GM18519 (cell line): ENCODE measurements around the gene CAMP.
A peak's percentile ranks its signal among the peaks of the same experiment; 100 is the strongest.
"Not testable (repeated sequence)": the region's sequence is repeated elsewhere in the genome, so short reads cannot be mapped to it uniquely, and the experiment has no call there.

ENCODE experiments used
- ATAC-seq: cut with Tn5 transposase; IDR thresholded peaks from one replicate; pipeline ENCODE4 v1.9.1; 2021; ENCODE audit warnings: mild to moderate bottlenecking, moderate library complexity; ENCODE audit not compliant: unreplicated experiment, low FRiP score

Gene CAMP

DNA sequence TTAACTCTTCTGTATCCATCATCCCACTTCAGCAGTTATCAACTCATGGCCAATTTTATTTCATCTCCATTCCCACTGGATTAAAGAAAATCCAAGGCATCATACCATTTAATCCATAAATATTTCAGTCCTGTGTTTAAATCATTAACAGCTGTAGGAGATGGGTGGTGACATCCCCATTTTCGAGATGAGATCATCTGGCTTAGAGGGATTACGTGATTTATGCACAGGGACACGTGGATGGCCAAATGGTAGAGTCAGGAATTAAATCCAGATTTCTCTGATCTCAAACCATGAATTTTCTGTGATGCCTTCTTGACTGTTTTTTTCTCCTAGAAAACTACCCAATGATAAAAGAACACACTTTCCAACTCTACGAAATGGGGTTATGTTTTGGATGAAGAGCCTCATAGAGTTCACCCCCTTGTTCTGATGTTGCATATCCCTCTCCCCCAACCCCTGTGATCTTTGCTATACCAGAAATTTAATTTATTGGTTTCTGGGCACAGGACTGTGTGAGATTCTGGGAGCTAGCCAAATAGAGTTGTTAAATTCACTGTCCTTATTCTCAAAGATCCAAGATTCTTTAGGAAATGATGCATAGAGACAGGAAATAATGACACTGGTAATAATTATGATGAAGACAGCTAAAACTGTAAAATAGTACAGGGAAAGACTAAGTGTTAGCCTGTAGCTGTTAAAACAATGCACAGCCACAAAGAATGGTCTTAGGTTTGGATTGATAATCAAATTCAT lies 25.0 kb downstream of the CAMP start:
- no peak for ATAC-seq

DNA sequence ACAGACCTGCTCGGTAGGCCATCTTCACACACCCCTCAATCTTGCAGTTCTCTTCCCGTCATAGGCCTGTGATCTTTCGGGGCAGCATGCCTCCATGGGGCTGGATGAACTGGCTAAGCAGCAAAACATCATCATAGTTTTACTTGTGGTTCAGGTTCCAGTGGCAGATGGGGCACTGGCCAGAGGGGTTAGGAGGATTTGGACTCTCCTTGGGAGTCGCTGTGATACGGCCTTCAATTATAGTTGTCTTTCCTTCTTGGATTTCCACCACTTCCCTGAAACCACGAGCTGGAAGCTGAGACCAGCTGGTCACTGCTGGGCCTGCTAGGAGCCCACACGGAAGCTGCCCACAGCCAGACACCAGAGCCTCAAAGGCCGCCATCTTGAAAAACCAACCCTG lies 33.3 kb downstream of the CAMP start:
- no peak for ATAC-seq

DNA sequence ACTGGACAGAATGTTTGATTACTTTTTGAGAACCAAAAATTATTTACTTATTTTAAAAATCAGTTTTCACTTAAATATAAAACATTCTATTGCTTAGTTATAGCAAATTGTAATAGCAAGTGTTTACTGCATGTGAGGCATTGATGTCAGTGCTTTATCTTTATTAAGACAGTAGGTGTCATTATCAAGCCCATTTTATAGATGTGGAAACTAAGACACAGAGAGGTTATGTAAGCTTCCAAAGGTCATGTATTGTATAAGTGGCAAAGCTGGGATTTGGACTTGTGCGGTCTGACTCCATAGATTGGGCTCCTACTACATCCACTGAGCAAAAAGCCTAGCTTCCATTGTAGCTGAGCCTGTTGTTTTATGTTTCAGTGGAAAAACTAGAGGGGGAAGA lies 35.2 kb downstream of the CAMP start:
- no peak for ATAC-seq

DNA sequence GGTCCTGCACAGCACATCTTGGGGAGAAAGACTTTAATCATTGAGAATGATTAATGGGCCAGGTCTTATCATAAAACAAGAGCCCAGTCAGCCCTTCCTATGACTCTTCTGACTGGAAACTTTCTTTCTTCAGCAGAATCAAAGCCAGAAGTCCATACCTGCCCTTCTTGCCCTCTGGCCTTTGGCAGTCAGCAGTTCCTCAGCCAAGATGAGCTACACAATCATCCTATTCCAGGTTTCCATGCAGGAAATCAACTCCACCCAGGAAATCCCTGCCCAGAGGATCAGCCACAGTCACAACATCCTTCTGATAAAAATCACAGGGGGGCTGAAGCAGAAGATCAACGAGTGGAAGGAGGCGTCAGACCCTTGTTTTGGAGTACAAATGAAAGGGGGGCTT lies 44.5 kb downstream of the CAMP start:
- no peak for ATAC-seq

DNA sequence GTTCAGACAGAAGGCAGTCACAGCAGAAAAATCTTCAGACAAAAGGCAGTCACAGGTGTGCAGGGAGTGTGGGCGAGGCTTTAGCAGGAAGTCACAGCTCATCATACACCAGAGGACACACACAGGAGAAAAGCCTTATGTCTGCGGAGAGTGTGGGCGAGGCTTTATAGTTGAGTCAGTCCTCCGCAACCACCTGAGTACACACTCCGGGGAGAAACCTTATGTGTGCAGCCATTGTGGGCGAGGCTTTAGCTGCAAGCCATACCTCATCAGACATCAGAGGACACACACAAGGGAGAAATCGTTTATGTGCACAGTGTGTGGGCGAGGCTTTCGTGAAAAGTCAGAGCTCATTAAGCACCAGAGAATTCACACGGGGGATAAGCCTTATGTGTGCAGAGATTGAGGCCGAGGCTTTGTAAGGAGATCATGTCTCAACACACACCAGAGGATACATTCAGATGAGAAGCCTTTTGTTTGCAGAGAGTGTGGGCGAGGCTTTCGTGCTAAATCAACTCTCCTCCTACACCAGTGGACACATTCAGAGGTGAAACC lies 45.2 kb downstream of the CAMP start:
- ATAC-seq, result peak; percentile 68

DNA sequence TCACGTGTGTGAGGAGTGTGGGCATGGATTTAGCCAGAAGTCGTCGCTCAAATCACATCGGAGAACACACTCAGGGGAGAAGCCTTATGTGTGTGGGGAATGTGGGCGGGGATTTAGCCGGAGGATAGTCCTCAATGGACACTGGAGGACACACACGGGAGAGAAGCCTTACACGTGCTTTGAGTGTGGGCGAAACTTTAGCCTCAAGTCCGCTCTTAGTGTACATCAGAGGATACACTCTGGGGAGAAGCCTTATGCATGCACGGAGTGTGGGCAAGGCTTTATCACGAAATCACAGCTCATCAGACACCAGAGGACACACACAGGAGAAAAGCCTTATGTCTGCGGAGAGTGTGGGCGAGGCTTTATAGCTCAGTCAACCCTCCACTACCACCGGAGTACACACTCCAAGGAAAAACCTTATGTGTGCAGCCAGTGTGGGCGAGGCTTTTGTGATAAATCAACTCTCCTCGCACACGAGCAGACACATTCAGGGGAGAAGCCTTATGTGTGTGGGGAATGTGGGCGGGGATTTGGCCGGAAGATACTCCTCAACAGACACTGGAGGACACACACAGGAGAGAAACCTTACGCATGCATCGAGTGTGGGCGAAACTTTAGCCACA lies 45.8 kb downstream of the CAMP start:
- ATAC-seq, result no peak

DNA sequence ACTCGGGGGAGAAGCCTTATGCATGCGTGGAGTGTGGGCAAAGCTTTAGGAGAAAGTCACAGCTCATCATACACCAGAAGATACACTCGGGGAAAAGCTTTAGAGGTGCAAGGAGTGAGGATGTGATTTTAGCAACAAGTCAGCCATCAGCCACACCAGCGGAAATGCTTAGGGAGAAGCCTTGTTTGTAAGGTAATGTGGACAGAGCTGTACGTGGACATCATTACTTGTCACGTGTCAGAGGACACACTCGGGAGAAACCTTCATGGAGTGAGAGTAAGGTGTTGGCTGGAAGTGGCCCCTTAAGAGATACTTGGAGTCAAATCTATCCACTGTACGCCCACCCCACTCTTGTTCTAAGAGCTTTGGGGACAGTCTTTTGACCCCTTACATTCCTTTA lies 46.3 kb downstream of the CAMP start:
- no peak for ATAC-seq

DNA sequence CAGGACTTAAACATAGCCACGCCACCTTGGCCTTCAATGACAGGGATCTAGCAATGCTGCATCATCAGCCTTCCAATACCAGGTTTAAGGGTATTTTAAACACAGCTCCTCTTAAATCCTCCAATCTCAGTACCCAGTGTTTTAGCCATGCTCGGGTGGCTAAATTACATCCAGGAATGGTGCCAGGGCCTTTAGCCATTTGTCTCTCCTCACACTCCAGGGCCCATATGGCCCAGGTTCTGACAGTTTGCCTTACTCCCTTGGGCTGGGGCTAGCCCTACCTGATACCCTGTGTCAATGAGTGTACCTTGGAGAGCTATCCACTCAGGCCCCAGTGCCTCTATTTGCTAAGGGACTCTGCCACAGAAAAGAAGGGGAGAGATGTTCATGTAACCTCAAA lies 47.0 kb downstream of the CAMP start:
- ATAC-seq, result no peak

DNA sequence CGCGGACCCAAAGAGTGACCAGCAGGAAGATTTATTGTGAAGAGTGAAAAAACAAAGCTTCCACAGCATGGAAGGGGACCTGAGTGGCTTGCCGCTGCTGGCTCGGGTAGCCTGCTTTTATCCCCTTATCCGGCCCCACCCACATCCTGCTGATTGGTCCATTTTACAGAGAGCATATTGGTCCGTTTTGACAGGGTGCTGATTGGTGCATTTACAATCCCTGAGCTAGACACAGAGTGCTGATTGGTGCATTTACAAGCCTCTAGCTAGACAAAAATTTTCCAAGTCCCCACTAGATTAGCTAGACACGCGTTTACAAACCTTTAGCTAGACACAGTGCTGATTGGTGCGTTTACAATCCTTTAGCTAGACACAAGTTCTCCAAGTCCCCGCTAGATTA lies 47.9 kb downstream of the CAMP start:
- not testable (repeated sequence) for ATAC-seq

DNA sequence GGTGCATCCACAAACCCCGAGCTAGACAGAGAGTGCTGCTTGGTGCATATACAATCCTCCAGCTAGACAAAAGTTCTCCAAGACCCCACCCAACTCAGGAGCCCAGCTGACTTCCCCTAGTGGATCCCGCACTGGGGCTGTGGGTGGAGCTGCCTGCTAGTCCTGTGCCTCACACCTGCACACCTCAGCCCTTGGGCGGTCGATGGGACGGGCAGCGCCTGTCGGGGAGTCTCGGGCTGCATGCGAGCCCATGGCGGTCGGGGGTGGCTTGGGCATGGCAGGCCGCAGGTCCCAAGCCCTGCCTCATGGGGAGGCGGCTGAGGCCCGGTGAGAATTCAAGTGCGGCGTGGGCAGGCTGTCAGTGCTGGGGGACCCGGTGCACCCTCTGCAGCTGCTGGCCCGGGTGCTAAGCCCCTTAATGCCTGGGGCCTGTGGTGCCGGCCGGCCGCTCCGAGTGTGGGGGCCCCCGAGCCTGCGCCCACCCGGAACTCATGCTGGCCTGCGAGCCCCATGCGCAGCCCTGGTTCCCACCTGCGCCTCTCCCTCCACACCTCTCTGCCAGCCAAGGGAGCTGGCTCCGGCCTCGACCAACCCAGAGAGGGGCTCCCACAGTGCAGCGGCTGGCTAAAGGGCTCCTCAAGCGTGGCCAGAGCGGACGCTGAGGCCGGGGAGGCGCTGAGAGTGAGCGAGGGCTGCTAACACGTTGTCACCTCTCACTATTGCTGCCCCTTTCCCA lies 48.6 kb downstream of the CAMP start:
- no peak for ATAC-seq

DNA sequence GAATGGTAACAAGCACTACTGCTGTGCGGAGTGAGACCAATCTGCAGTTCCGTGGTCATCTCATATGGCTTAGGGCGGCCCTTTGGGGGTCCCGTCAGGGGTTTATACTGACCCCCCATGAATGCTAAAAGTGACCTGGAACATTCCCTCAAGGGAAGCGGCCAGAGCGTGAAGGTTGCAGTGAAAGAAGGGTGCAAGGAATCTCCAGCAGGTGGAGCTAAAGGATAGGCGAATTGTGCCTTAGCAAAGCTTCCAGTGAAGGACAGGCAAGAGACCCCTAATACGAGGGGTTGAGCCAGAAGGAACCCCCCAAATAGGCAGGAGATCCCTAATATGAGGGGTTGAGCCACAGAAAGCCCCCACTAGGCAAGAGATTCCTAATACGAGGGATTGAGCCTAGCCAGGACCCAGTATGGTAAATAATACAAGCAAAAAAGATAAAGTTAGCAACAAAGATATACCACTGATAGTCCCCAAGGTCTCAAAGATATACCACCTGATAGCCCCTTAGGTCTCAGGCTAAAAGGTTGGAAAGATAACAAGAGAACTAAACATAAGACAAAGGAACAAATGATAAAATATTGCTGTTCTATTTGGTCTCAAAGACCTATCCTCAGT lies 50.4 kb downstream of the CAMP start:
- ATAC-seq, result no peak

DNA sequence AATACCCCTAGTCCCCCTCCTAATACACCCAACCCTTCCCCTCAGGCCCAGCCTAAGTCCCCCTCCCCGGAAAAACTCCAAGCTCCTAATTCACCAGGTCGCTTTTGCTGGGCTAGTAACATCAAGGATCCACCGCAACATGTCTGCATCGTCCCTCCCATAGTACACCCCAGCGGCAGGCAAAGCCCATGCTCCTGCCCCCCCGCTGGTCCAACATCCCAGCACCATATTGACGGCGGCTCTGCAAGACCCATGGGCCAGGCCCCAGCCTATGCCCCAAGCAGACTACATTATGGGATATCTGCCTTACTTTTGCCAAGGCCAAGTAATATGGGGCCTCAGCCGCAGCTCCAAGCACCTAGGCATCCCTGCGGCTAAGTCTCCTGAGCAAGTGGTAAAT lies 51.2 kb downstream of the CAMP start:
- no peak for ATAC-seq
